ENCODE measurements around the gene PSMD5.

Gene PSMD5

GRCh38 chr9:120875195-120875565 lies 32.5 kb upstream of the PSMD5 start:
- no peak for DNase-seq (ENCODE audit: low spot score)

GRCh38 chr9:120874226-120875194 lies 31.8 kb upstream of the PSMD5 start:
- DNase-seq (ENCODE audit: low spot score), result no peak

GRCh38 chr9:120873512-120873911 lies 30.8 kb upstream of the PSMD5 start:
- DNase-seq (ENCODE audit: low spot score), result peak; percentile 27

GRCh38 chr9:120872791-120873502 lies 30.2 kb upstream of the PSMD5 start:
- no peak for DNase-seq (ENCODE audit: low spot score)

GRCh38 chr9:120870206-120870605 lies 27.5 kb upstream of the PSMD5 start:
- DNase-seq (ENCODE audit: low spot score), result no peak

GRCh38 chr9:120869726-120870125 lies 27.0 kb upstream of the PSMD5 start:
- DNase-seq (ENCODE audit: low spot score), result no peak

GRCh38 chr9:120869360-120869687 lies 26.6 kb upstream of the PSMD5 start:
- no peak for DNase-seq (ENCODE audit: low spot score)

- DNase-seq (ENCODE audit: low spot score), result peak; percentile 98
Measured at GRCh38 chr9:120868676-120869359, 26.1 kb upstream of the PSMD5 start.

GRCh38 chr9:120868339-120868675 lies 25.6 kb upstream of the PSMD5 start:
- DNase-seq (ENCODE audit: low spot score), result no peak

GRCh38 chr9:120867676-120868338 lies 25.1 kb upstream of the PSMD5 start:
- no peak for DNase-seq (ENCODE audit: low spot score)

GRCh38 chr9:120866651-120867050 lies 23.9 kb upstream of the PSMD5 start:
- DNase-seq (ENCODE audit: low spot score), result no peak

GRCh38 chr9:120865809-120866208 lies 23.1 kb upstream of the PSMD5 start:
- no peak for DNase-seq (ENCODE audit: low spot score)

- no peak for DNase-seq (ENCODE audit: low spot score)
Measured at GRCh38 chr9:120865176-120865575, 22.5 kb upstream of the PSMD5 start.

- no peak for DNase-seq (ENCODE audit: low spot score)
Measured at GRCh38 chr9:120864719-120865118, 22.0 kb upstream of the PSMD5 start.

GRCh38 chr9:120863833-120864232 lies 21.1 kb upstream of the PSMD5 start:
- DNase-seq (ENCODE audit: low spot score), result no peak

- DNase-seq (ENCODE audit: low spot score), result no peak
Measured at GRCh38 chr9:120862452-120862851, 19.7 kb upstream of the PSMD5 start.

- DNase-seq (ENCODE audit: low spot score), result no peak
Measured at GRCh38 chr9:120861935-120862334, 19.2 kb upstream of the PSMD5 start.

- no peak for DNase-seq (ENCODE audit: low spot score)
Measured at GRCh38 chr9:120860083-120860482, 17.4 kb upstream of the PSMD5 start.

- no peak for DNase-seq (ENCODE audit: low spot score)
Measured at GRCh38 chr9:120859361-120859760, 16.6 kb upstream of the PSMD5 start.

- DNase-seq (ENCODE audit: low spot score), result no peak
Measured at GRCh38 chr9:120857902-120858301, 15.2 kb upstream of the PSMD5 start.

GRCh38 chr9:120857481-120857880 lies 14.8 kb upstream of the PSMD5 start:
- no peak for DNase-seq (ENCODE audit: low spot score)

- no peak for DNase-seq (ENCODE audit: low spot score)
Measured at GRCh38 chr9:120856700-120857099, 14.0 kb upstream of the PSMD5 start.

All from CD4-positive, alpha-beta T cell treated with Interleukin-6 at 100 ng/mL for 8 hours (primary cell).